MCF 10A (cell line): ENCODE data around the gene ARHGAP24. TPM values are rescaled to one million over a fixed set of nuclear protein-coding genes. Genes with fewer than 3 reads are reported as not detected.

Source experiments
- BruUV-seq: library from RNA; stranded (reverse); fragments of 400-500 nt; replicated peaks from 2 replicates; lab custom pipeline; 2021; lab: Mats Ljungman, UMichigan
- CTCF ChIA-PET: fragments of 300-600 bp; sonication (Branson Sonifier 250); formaldehyde crosslinking; extraction: SDS; loops from one replicate; lab custom pipeline; 2021; ENCODE audit warnings: antibody characterized with exemption, inconsistent platforms; lab: Yijun Ruan, JAX
- POLR2A ChIA-PET: fragments of 300-600, 350-650 bp; sonication (Branson Sonifier 250); formaldehyde crosslinking; extraction: SDS; loops from one replicate; lab custom pipeline; 2020; ENCODE audit warnings: antibody characterized with exemption, inconsistent platforms; lab: Yijun Ruan, JAX
- DNase-seq: peaks from one replicate; pipeline ENCODE4 v3.0.0-alpha.2; 2018; ENCODE audit not compliant: unreplicated experiment
- H3K27ac Mint-ChIP-seq: one replicate; pipeline ENCODE4 v1.8.0; 2022; ENCODE audit warnings: mild to moderate bottlenecking, low read depth, mixed read lengths; ENCODE audit not compliant: unreplicated experiment
- H3K27me3 Mint-ChIP-seq: one replicate; pipeline ENCODE4 v1.8.0; 2022; ENCODE audit warnings: mixed read lengths; ENCODE audit not compliant: insufficient read depth, unreplicated experiment
- H3K36me3 Mint-ChIP-seq: one replicate; pipeline ENCODE4 v1.8.0; 2022; ENCODE audit warnings: mild to moderate bottlenecking, moderate library complexity, mixed read lengths; ENCODE audit not compliant: insufficient read depth, unreplicated experiment
- H3K4me1 Mint-ChIP-seq: one replicate; pipeline ENCODE4 v1.8.0; 2022; ENCODE audit warnings: mixed read lengths; ENCODE audit not compliant: insufficient read depth, unreplicated experiment
- H3K4me3 Mint-ChIP-seq: one replicate; pipeline ENCODE4 v1.8.0; 2022; ENCODE audit warnings: mild to moderate bottlenecking, moderate library complexity, mixed read lengths; ENCODE audit not compliant: unreplicated experiment
- H3K9me3 Mint-ChIP-seq: one replicate; pipeline ENCODE4 v1.8.0; 2022; ENCODE audit warnings: mixed read lengths; ENCODE audit not compliant: unreplicated experiment
- intact Hi-C: fragments of 100-400 bp; cut with micrococcal nuclease; formaldehyde crosslinking; loops from 2 replicates; pipeline ENCODE4 v1.14.1; 2022
- total RNA-seq: library from RNA; stranded (reverse); gene quantifications from 2 replicates; pipeline ENCODE4 v1.2.3, GENCODE V29; 2022
- TF ChIP-seq, protein P1 (sequence below): fragments of 200-600 bp; IDR thresholded peaks from one replicate; pipeline ENCODE4 v1.8.0; 2022; ENCODE audit warnings: antibody characterized with exemption, mild to moderate bottlenecking; ENCODE audit not compliant: unreplicated experiment

The ARHGAP24 gene
- total RNA-seq, 1 experiment from 2014 or later = 2.6 TPM

DNA sequence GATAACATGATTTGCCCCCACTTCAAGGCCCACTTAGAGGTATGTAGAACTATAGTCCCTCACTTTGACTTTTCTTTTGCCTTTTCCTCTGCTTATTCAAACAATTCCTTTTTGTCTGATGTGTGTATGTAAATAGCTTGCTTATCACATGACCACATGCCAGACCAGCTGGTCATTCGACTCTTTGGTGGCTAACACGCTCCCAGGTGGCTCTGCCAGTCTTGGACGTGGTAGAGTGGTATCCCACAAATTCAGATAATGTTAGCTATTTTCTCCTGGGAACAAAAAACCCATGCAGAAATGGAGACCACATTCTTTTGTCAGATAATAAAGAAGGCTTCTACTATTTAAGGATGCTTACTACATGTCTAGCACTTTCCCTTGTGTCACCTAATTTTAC, 47.9 kb downstream of the ARHGAP24 start:
- ChIA-PET CTCF (no interaction called here), POLR2A (no interaction called here)
- no TSS peak for BruUV-seq
- H3K27me3 Mint-ChIP-seq = no peaks in the 10 kb centered on the region
- no peak overlapping the region for H3K4me3 Mint-ChIP-seq
- TF ChIP-seq, protein P1, sequence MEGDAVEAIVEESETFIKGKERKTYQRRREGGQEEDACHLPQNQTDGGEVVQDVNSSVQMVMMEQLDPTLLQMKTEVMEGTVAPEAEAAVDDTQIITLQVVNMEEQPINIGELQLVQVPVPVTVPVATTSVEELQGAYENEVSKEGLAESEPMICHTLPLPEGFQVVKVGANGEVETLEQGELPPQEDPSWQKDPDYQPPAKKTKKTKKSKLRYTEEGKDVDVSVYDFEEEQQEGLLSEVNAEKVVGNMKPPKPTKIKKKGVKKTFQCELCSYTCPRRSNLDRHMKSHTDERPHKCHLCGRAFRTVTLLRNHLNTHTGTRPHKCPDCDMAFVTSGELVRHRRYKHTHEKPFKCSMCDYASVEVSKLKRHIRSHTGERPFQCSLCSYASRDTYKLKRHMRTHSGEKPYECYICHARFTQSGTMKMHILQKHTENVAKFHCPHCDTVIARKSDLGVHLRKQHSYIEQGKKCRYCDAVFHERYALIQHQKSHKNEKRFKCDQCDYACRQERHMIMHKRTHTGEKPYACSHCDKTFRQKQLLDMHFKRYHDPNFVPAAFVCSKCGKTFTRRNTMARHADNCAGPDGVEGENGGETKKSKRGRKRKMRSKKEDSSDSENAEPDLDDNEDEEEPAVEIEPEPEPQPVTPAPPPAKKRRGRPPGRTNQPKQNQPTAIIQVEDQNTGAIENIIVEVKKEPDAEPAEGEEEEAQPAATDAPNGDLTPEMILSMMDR = no peak
- intact Hi-C loops = no loop called here
- DNase-seq = no peak
- H3K4me1 Mint-ChIP-seq = no peaks in the 10 kb centered on the region
- H3K36me3 Mint-ChIP-seq = no peaks in the 10 kb centered on the region
- H3K9me3 Mint-ChIP-seq = no peaks in the 10 kb centered on the region
- H3K27ac Mint-ChIP-seq = no peak overlapping the region

DNA sequence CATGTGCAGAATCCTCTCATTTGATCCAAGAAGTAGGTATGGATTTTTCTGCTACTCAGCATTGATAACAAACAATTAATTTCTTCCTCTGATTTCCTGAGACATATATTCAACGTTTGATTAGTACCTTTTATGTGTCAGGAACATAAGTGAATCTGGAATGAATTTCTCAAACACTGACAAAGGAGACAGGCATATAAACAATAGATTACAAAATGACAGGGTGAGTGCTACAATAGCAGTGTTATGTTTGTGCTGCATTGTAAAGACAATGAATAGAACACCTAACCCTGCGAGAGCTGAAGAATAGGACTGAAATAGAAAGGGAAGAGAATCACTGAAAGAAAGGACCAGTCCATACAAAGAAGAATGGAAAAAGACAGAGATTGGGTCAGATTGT, 52.9 kb downstream of the ARHGAP24 start:
- Mint-ChIP-seq H3K27ac (no peak overlapping the region), H3K4me3 (no peak overlapping the region), H3K9me3 (no peaks in the 10 kb centered on the region), H3K36me3 (no peaks in the 10 kb centered on the region), H3K4me1 (no peaks in the 10 kb centered on the region), H3K27me3 (no peaks in the 10 kb centered on the region)
- no peak for DNase-seq
- ChIA-PET POLR2A (no interaction called here), CTCF (no interaction called here)
- intact Hi-C loops = no loop called here
- TF ChIP-seq, protein P1 = no peak
- BruUV-seq = no TSS peak

DNA sequence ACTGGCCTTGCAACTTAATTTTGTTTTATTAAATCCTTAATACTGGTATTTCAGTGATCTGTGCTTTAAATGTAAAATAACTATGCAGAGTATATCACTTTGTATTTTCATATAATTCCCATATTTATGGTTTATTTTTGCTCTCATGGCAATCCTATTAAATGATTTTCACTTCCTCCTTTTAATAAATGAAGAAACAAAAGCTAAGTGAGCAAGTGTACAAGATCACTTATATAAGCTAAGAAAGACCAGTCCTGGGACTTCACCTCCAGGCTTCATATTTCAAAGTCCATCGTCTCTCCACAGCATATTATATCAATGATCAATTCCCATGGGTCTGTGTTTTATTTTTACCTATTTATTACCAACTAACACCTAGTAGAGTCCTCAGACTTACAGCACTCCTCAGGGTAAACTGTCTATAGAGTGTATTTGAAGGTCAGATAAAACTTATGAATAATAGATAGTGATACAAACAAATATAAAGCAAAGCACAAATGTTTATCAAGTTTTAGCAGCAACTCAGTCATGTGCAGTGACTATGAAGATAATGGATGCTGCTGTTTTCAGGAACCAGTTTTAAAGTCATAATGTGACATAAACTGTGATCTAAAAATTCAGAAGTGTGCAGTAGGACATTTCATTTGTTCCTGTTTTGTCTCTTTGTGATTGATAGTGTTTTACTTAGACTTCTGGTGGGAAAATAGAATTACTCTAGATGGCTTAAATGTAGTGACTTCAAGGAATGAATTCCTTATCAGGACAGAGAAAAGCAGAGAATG, 56.8 kb downstream of the ARHGAP24 start:
- Mint-ChIP-seq H3K36me3 (no peaks in the 10 kb centered on the region), H3K27me3 (no peaks in the 10 kb centered on the region), H3K27ac (no peak overlapping the region), H3K4me1 (no peaks in the 10 kb centered on the region), H3K4me3 (no peak overlapping the region), H3K9me3 (no peaks in the 10 kb centered on the region)
- no peak for DNase-seq
- no TSS peak for BruUV-seq
- ChIA-PET POLR2A (no interaction called here), CTCF (no interaction called here)
- intact Hi-C loops = no loop called here
- TF ChIP-seq, protein P1 = no peak

DNA sequence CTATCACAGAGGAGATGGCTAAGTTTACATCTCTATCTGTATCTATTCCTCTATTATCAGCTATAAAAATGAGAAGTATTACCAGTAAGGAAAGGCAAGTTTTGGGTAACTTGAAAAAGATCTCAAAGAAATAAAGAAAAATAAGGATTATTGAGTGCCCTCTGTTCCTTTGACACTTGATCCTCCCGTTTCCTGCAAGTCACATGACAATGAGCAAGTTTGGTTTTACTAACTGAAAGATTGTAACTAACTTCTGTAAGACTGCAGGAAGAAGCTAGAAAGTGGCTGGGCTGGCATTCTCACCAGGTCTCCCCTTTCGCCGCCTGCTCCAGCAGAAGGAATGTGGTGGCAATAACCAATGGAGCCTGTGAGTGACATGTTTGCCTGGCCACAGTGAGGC, 59.2 kb downstream of the ARHGAP24 start:
- TF ChIP-seq, protein P1 = no peak
- BruUV-seq = no TSS peak
- H3K9me3 Mint-ChIP-seq = no peaks in the 10 kb centered on the region
- DNase-seq = no peak
- intact Hi-C loops = no loop called here
- no peaks in the 10 kb centered on the region for H3K27me3 Mint-ChIP-seq
- ChIA-PET POLR2A (interaction anchor here (0.6 kb wide), 1 partner anchor 192 kb away, joined by 4 read pairs; no protein-coding TSS in a partner anchor), CTCF (interaction anchor here (0.6 to 1.7 kb wide), 3 partner anchors 8 to 425 kb away, joined by 3 to 4 read pairs (median 3); no protein-coding TSS in a partner anchor)
- no peaks in the 10 kb centered on the region for H3K4me1 Mint-ChIP-seq
- no peak overlapping the region for H3K4me3 Mint-ChIP-seq
- no peaks in the 10 kb centered on the region for H3K36me3 Mint-ChIP-seq
- no peak overlapping the region for H3K27ac Mint-ChIP-seq
